Kidney (tissue), 14 donors: Measurements from ENCODE around the gene METAP1. TPM values are rescaled to one million over a fixed set of nuclear protein-coding genes. Genes with fewer than 3 reads are reported as not detected.

Experiments
- DNase-seq, 5 donors: peaks; one replicate each; pipeline ENCODE4 v3.0.0-alpha.2; 2013 to 2020
- FAIRE-seq: peaks from 2 replicates; lab custom pipeline; 2012; peaks lifted over from hg19 to GRCh38; lab: Jason Lieb, UNC
- H3K27ac ChIP-seq, 2 donors: one replicate each; pipeline ENCODE4 v1.7.0; 2013; ENCODE audit warnings: low read depth in 2 of 2, low read length in 2 of 2, inconsistent platforms in 1 of 2
- H3K27me3 ChIP-seq: one replicate; pipeline ENCODE4 v1.7.1; 2013; ENCODE audit warnings: low read length, inconsistent platforms; ENCODE audit not compliant: control insufficient read depth, insufficient read depth
- H3K36me3 ChIP-seq, 3 donors: one replicate each; pipeline versions ENCODE4 v1.7.0 to v1.7.1; 2013; ENCODE audit warnings: low read length in 3 of 3, control low read depth in 1 of 3, inconsistent platforms in 1 of 3; ENCODE audit not compliant: insufficient read depth in 3 of 3, control insufficient read depth in 2 of 3
- H3K4me1 ChIP-seq, 3 donors: one replicate each; pipeline versions ENCODE4 v1.7.0 to v1.7.1; 2013; ENCODE audit warnings: low read length in 3 of 3, inconsistent platforms in 1 of 3, low read depth in 1 of 3; ENCODE audit not compliant: control insufficient read depth in 2 of 3, insufficient read depth in 2 of 3
- H3K4me3 ChIP-seq, 3 donors: one replicate each; pipeline versions ENCODE4 v1.7.0 to v1.8.1; 2013; ENCODE audit warnings: low read length in 3 of 3, control low read depth in 1 of 3, inconsistent platforms in 1 of 3
- H3K9ac ChIP-seq, 3 donors: one replicate each; pipeline versions ENCODE4 v1.7.0 to v1.7.1; 2013; ENCODE audit warnings: low read length in 3 of 3, control low read depth in 1 of 3, inconsistent platforms in 1 of 3
- H3K9me3 ChIP-seq, 3 donors: one replicate each; pipeline versions ENCODE4 v1.7.0 to v1.7.1; 2013; ENCODE audit warnings: low read length in 3 of 3, control low read depth in 1 of 3, inconsistent platforms in 1 of 3; ENCODE audit not compliant: control insufficient read depth in 2 of 3, insufficient read depth in 1 of 3
- intact Hi-C: fragments of 100-400 bp; cut with DNase I; formaldehyde crosslinking; loops from one replicate; pipeline ENCODE4 v1.11.1; 2022
- polyA plus RNA-seq: library from polyadenylated mRNA; stranded (reverse); fragments of 350-450 nt; fragmentation: Illumina TruSeq; extraction: RNeasy Lipid Tissue Mini Kit (QIAGEN cat#74804); gene quantifications from one replicate; pipeline ENCODE4 v1.2.3, GENCODE V29; 2014; ENCODE audit warnings: low read depth, low replicate concordance; ENCODE audit not compliant: insufficient read depth
- total RNA-seq: library from RNA; stranded (reverse); fragmentation: NEBNext Ultra II Directional; extraction: Animal tissue kit (Norgen Biotek cat#: 25700); gene quantifications from one replicate; pipeline ENCODE4 v1.2.1, GENCODE V29; 2021
- TF ChIP-seq, protein P1 (sequence below): IDR thresholded peaks from 3 replicates; pipeline ENCODE4 v1.5.1; 2012; ENCODE audit warnings: mild to moderate bottlenecking, moderate library complexity, borderline replicate concordance; ENCODE audit not compliant: insufficient read depth; ENCODE audit errors: extremely low read depth
- donor health status: control.
- donor health status: control.
- donor health status: control.
- donor health status: control.
- donor health status: control.
- donor health status: DM: yes; HTN: yes; CAD: no.
- donor health status: Normal renal cell carcinoma (clear cell type).

Gene METAP1
- total and polyA plus RNA-seq, 2 donors from 2014 or later: 22.7 to 33.8 TPM

DNA sequence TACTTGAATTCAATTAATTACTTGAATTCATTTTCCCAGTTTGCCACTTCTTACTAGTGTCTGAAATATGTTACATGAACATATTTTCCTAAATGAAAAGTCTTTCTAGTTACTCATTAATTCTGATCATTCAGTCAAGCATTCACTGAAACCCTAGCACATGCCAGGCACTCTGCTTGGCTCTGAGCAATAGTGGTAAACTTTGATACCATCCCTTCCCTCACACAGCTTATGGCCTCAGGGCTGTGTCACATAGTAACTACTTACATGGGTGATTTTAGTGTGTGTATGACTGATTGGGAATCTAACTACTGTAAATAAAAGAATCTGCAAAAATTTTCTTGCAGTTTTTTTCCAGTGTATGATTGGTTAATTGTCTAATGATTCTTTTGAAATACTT lies 32.7 kb downstream of the METAP1 start:
- intact Hi-C loops: no loop called here
- no peak overlapping the region for H3K9ac ChIP-seq
- H3K9me3 ChIP-seq: no peaks in the 10 kb centered on the region
- H3K27ac ChIP-seq: no peak overlapping the region
- H3K4me1 ChIP-seq: peaks cover 0 to 47% (median 5%) of the 10 kb centered on the region in 3 donors
- no peaks in the 10 kb centered on the region for H3K36me3 ChIP-seq
- peak; percentile 70 for FAIRE-seq
- TF ChIP-seq, protein P1, sequence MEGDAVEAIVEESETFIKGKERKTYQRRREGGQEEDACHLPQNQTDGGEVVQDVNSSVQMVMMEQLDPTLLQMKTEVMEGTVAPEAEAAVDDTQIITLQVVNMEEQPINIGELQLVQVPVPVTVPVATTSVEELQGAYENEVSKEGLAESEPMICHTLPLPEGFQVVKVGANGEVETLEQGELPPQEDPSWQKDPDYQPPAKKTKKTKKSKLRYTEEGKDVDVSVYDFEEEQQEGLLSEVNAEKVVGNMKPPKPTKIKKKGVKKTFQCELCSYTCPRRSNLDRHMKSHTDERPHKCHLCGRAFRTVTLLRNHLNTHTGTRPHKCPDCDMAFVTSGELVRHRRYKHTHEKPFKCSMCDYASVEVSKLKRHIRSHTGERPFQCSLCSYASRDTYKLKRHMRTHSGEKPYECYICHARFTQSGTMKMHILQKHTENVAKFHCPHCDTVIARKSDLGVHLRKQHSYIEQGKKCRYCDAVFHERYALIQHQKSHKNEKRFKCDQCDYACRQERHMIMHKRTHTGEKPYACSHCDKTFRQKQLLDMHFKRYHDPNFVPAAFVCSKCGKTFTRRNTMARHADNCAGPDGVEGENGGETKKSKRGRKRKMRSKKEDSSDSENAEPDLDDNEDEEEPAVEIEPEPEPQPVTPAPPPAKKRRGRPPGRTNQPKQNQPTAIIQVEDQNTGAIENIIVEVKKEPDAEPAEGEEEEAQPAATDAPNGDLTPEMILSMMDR: no peak
- no peaks in the 10 kb centered on the region for H3K27me3 ChIP-seq
- DNase-seq: peak in 2 of 5 donors; percentile 9 to 10
- H3K4me3 ChIP-seq: no peak overlapping the region

DNA sequence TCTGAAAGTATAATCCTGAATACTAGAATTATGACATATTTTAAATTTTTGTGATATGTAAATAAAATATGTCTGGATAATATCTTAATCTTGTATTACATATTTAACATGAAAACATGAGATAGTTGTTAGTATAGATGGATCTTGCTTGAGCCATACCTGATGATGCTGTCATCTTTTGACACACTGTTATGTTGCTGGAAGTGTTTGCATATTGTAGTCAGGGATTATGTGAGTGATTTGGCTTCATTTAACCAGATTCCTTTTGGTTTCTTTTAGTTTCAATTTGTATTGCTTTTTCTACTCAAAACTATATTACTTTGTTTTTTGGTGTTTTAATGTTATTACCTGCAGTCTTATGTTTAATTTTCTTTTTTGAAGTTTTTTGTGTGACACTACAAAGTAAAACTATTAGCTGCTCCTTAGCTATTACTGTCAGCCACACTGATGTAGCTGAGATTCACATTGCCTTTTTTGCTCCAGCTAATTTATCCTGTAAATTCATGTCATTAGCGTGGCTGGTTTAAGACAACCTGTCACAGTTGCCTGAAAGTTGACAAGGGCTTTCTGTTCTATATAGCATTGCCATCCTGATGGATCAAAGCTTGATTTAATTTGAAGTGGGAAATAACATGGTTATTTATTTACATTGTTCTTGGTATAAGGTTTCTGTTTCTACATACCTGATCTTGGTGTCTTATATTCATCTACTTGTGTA lies 33.7 kb downstream of the METAP1 start:
- Histone ChIP-seq H3K4me1 (peaks cover 0 to 47% (median 2%) of the 10 kb centered on the region in 3 donors), H3K9ac (no peak overlapping the region), H3K9me3 (no peaks in the 10 kb centered on the region), H3K36me3 (no peaks in the 10 kb centered on the region), H3K4me3 (no peak overlapping the region), H3K27ac (no peak overlapping the region), H3K27me3 (no peaks in the 10 kb centered on the region)
- FAIRE-seq: peak; percentile 8
- intact Hi-C loops: no loop called here
- TF ChIP-seq, protein P1: no peak
- DNase-seq: no peak

GRCh38 chr4:99029852-99030251 lies 34.3 kb downstream of the METAP1 start:
- DNase-seq: no peak
- Histone ChIP-seq H3K36me3 (no peaks in the 10 kb centered on the region), H3K9me3 (no peaks in the 10 kb centered on the region), H3K27ac (no peak overlapping the region), H3K4me3 (no peak overlapping the region), H3K4me1 (peaks cover 0 to 41% (median 2%) of the 10 kb centered on the region in 3 donors), H3K9ac (no peak overlapping the region), H3K27me3 (no peaks in the 10 kb centered on the region)
- FAIRE-seq: no peak
- TF ChIP-seq, protein P1: no peak
- intact Hi-C loops: no loop called here

- intact Hi-C loops: no loop called here
- TF ChIP-seq, protein P1: no peak
- Histone ChIP-seq H3K36me3 (no peaks in the 10 kb centered on the region), H3K4me1 (peaks cover 0 to 7% (median 0%) of the 10 kb centered on the region in 3 donors), H3K9ac (no peak overlapping the region), H3K9me3 (no peaks in the 10 kb centered on the region), H3K27ac (no peak overlapping the region), H3K27me3 (no peaks in the 10 kb centered on the region), H3K4me3 (no peak overlapping the region)
- DNase-seq: no peak
- no peak for FAIRE-seq
Measured at GRCh38 chr4:99033956-99034355, 38.4 kb downstream of the METAP1 start.
